HepG2 (cell line): ENCODE results near the gene ASXL3. TPM values are rescaled to one million over a fixed set of nuclear protein-coding genes. Genes with fewer than 3 reads are reported as not detected.

Experiments
- ATAC-seq: fragments of 200-7000 bp; cut with Tn5 transposase; 3 replicates; pipeline ENCODE4 v1.9.1; 2020; ENCODE audit warnings: mild to moderate bottlenecking, moderate library complexity
- BruUV-seq: library from RNA; stranded (reverse); fragments of 400-500 nt; replicated peaks from 2 replicates; lab custom pipeline; 2021; lab: Mats Ljungman, UMichigan
- CTCF ChIA-PET: fragments of 300-600 bp; formaldehyde crosslinking; extraction: SDS; loops from one replicate; lab custom pipeline; 2021; ENCODE audit warnings: low total read pairs, inconsistent platforms, low intra/inter-chr PET ratio; lab: Yijun Ruan, JAX
- POLR2A ChIA-PET: fragments of 350-600 bp; sonication (Branson Sonifier 250); formaldehyde crosslinking; loops from one replicate; lab custom pipeline; 2020; ENCODE audit warnings: antibody characterized with exemption, inconsistent platforms; lab: Yijun Ruan, JAX
- DNase-seq: peaks from one replicate; pipeline ENCODE4 v3.0.0-alpha.2; 2015; ENCODE audit warnings: low spot score
- FAIRE-seq: peaks from 3 replicates; lab custom pipeline; 2011; peaks lifted over from hg19 to GRCh38; lab: Jason Lieb, UNC
- H2AFZ ChIP-seq: one replicate; pipeline ENCODE4 v1.6.1; 2011; ENCODE audit warnings: low read length, inconsistent platforms
- H3K27ac ChIP-seq: fragments of 300-600 bp; 3 replicates; pipeline ENCODE4 v1.8.0; 2011; ENCODE audit warnings: mixed run types, mild to moderate bottlenecking, mixed read lengths, low read length, inconsistent platforms; ENCODE audit not compliant: insufficient read depth; ENCODE audit errors: extremely low read length
- H3K27me3 ChIP-seq, 2 experiments: fragments of 200-600 bp in 1 of 2; 2 replicates in 1 of 2; 3 replicates in 1 of 2; pipeline versions ENCODE4 v1.6.0 to v1.8.0; 2011; ENCODE audit warnings: low read length in 2 of 2, mild to moderate bottlenecking in 2 of 2, moderate library complexity in 2 of 2, inconsistent platforms in 1 of 2; ENCODE audit not compliant: insufficient read depth in 2 of 2, control insufficient read depth in 1 of 2
- H3K36me3 ChIP-seq, 2 experiments: fragments of 200-600 bp in 1 of 2; replicated peaks in 1 of 2; 2 replicates in 1 of 2; 3 replicates in 1 of 2; pipeline versions ENCODE4 v1.5.1 to v1.8.0; 2011; ENCODE audit warnings: low read length in 2 of 2, inconsistent platforms in 1 of 2; ENCODE audit not compliant: insufficient read depth in 2 of 2, control insufficient read depth in 1 of 2
- H3K4me1 ChIP-seq: 2 replicates; pipeline ENCODE4 v1.5.1; 2012; ENCODE audit warnings: low read length, inconsistent platforms; ENCODE audit not compliant: insufficient read depth
- H3K4me2 ChIP-seq: 2 replicates; pipeline ENCODE4 v1.6.0; 2011; ENCODE audit warnings: low read depth, low read length, inconsistent platforms
- H3K4me3 ChIP-seq, 3 experiments: fragments of 200-600 bp in 1 of 3; sonication (generic), shearing (Covaris generic) in 1 of 3; replicated peaks in 1 of 3; 2 replicates each; pipeline ENCODE4 v1.5.1; 2011 to 2016; ENCODE audit warnings: low read length in 3 of 3, inconsistent platforms in 2 of 3, low read depth in 2 of 3, mild to moderate bottlenecking in 2 of 3, control low read depth in 1 of 3, mixed read lengths in 1 of 3; ENCODE audit not compliant: insufficient read depth in 1 of 3
- H3K79me2 ChIP-seq: one replicate; pipeline ENCODE4 v1.6.1; 2011; ENCODE audit warnings: low read length, inconsistent platforms; ENCODE audit not compliant: insufficient read depth
- H3K9ac ChIP-seq: 2 replicates; pipeline ENCODE4 v1.6.0; 2011; ENCODE audit warnings: mild to moderate bottlenecking, low read depth, low read length, inconsistent platforms; ENCODE audit not compliant: insufficient read depth
- H3K9me3 ChIP-seq: 2 replicates; pipeline ENCODE4 v1.5.1; 2012; ENCODE audit warnings: mild to moderate bottlenecking, low read length
- H4K20me1 ChIP-seq: 2 replicates; pipeline ENCODE4 v1.6.0; 2011; ENCODE audit warnings: inconsistent platforms, mild to moderate bottlenecking, low read length, moderate library complexity; ENCODE audit not compliant: insufficient read depth
- CHCHD3 ChIP-seq: sonication (generic); formaldehyde crosslinking; IDR thresholded peaks from 2 replicates; pipeline ENCODE4 v1.8.0; 2022; ENCODE audit warnings: mild to moderate bottlenecking, missing genetic modification reagents, moderate library complexity
- CREB1 ChIP-seq, 2 experiments: fragments of 450-650 bp in 1 of 2; IDR thresholded peaks; 2 replicates each; pipeline ENCODE4 v1.6.1; 2016 to 2017; ENCODE audit warnings: control low read depth in 1 of 2, mild to moderate bottlenecking in 1 of 2, missing compliant biosample characterization in 1 of 2, missing genetic modification characterization in 1 of 2
- ESRRA ChIP-seq: sonication (generic); formaldehyde crosslinking; IDR thresholded peaks from 2 replicates; pipeline ENCODE4 v1.5.1; 2020; ENCODE audit warnings: mild to moderate bottlenecking, low read depth, missing genetic modification reagents
- HDAC1 ChIP-seq: sonication (generic); formaldehyde crosslinking; IDR thresholded peaks from 2 replicates; pipeline ENCODE4 v1.5.1; 2020; ENCODE audit warnings: mild to moderate bottlenecking, missing genetic modification reagents
- IRF1 ChIP-seq: sonication (generic); formaldehyde crosslinking; IDR thresholded peaks from 2 replicates; pipeline ENCODE4 v1.4.0; 2020; ENCODE audit warnings: low read depth, mild to moderate bottlenecking, missing genetic modification reagents
- KDM4B ChIP-seq: sonication (generic); formaldehyde crosslinking; IDR thresholded peaks from 2 replicates; pipeline ENCODE4 v1.4.0; 2020; ENCODE audit warnings: missing genetic modification reagents
- NKX3-1 ChIP-seq: sonication (generic); formaldehyde crosslinking; IDR thresholded peaks from 2 replicates; pipeline ENCODE4 v1.5.0; 2020; ENCODE audit warnings: missing genetic modification reagents
- PRDM4 ChIP-seq: sonication (generic); formaldehyde crosslinking; IDR thresholded peaks from 2 replicates; pipeline ENCODE4 v1.9.0; 2021; ENCODE audit warnings: missing genetic modification reagents, borderline replicate concordance
- SNAPC5 ChIP-seq: sonication (generic); formaldehyde crosslinking; IDR thresholded peaks from 2 replicates; pipeline ENCODE4 v1.8.1; 2023; ENCODE audit warnings: mild to moderate bottlenecking, missing genetic modification reagents, borderline replicate concordance
- THYN1 ChIP-seq: sonication (generic); formaldehyde crosslinking; IDR thresholded peaks from 2 replicates; pipeline ENCODE4 v1.8.1; 2023; ENCODE audit warnings: low read depth, mild to moderate bottlenecking, moderate library complexity, missing genetic modification reagents, borderline replicate concordance
- ZC3H13 ChIP-seq: sonication (generic); formaldehyde crosslinking; IDR thresholded peaks from 2 replicates; pipeline ENCODE4 v1.8.1; 2023; ENCODE audit warnings: mild to moderate bottlenecking, missing genetic modification reagents, moderate library complexity
- ZNF101 ChIP-seq: sonication (generic); formaldehyde crosslinking; IDR thresholded peaks from 2 replicates; pipeline ENCODE4 v1.4.0; 2020; ENCODE audit warnings: mild to moderate bottlenecking, low read depth, missing genetic modification reagents, borderline replicate concordance
- ZNF296 ChIP-seq: sonication (generic); formaldehyde crosslinking; conservative IDR thresholded peaks from 2 replicates; pipeline ENCODE4 v1.5.0; 2020; ENCODE audit warnings: mild to moderate bottlenecking, missing genetic modification reagents
- ZNF646 ChIP-seq: sonication (generic); formaldehyde crosslinking; IDR thresholded peaks from 2 replicates; pipeline ENCODE4 v1.9.0; 2021; ENCODE audit warnings: mild to moderate bottlenecking, missing genetic modification reagents
- ZNF749 ChIP-seq: sonication (generic); formaldehyde crosslinking; IDR thresholded peaks from 2 replicates; pipeline ENCODE4 v1.8.0; 2022; ENCODE audit warnings: mild to moderate bottlenecking, missing genetic modification reagents, moderate library complexity, borderline replicate concordance
- WGBS: methylation state at CpG from one replicate; pipeline ENCODE4 v1.1.6; 2017; ENCODE audit warnings: low lambda C conversion rate; 5-methylcytosine and 5-hydroxymethylcytosine counted together
- in situ Hi-C: cut with HindIII; loops from 2 replicates; pipeline ENCODE4 v1.10.0; 2017; ENCODE audit warnings: low pct_unique_long_range_greater_than_20kb; ENCODE audit not compliant: extremely low pct_ligation_motif_present
- intact Hi-C: fragments of 100-400 bp; cut with micrococcal nuclease; formaldehyde crosslinking; loops from one replicate; pipeline ENCODE4 v1.10.0; 2022; ENCODE audit not compliant: unreplicated experiment
- polyA plus RNA-seq, 8 experiments: library from polyadenylated mRNA; depleted of rRNA in 3 of 8; stranded (reverse) in 7 of 8; unstranded in 1 of 8; fragments of >200 nt; fragmentation: Illumina TruSeq in 4 of 8; extraction: Trizol in 4 of 8; gene quantifications; 2 replicates each; pipeline versions ENCODE4 v1.2.1 to v1.2.3, GENCODE V29; 2011 to 2016; ENCODE audit warnings: low read depth in 4 of 8, missing spikeins in 1 of 8, mixed read lengths in 1 of 8; ENCODE audit not compliant: insufficient read depth in 1 of 8
- total RNA-seq, 5 experiments: library from RNA; depleted of rRNA; stranded (reverse); fragments of >200 nt; fragmentation: Illumina TruSeq; extraction: Trizol; gene quantifications; 2 replicates each; pipeline ENCODE4 v1.2.3, GENCODE V29; 2016; ENCODE audit warnings: low read depth in 1 of 5

Gene ASXL3
- total and polyA plus RNA-seq, 2 of the 13 experiments (the other 11 are each of a cell fraction or from before 2014, with no cell fraction given), result not detected

- Histone ChIP-seq H3K4me3 (no peak overlapping the region), H3K9me3 (no peaks in the 10 kb centered on the region), H3K27ac (no peak overlapping the region), H3K9ac (no peak overlapping the region), H3K36me3 (no peaks in the 10 kb centered on the region), H4K20me1 (no peaks in the 10 kb centered on the region), H3K79me2 (no peaks in the 10 kb centered on the region), H3K4me2 (no peak overlapping the region), H3K4me1 (no peaks in the 10 kb centered on the region), H2AFZ (no peak overlapping the region), H3K27me3 (no peaks in the 10 kb centered on the region)
- no TSS peak for BruUV-seq
- in situ Hi-C loops, result no loop called here
- CTCF ChIA-PET, result no interaction called here
- ATAC-seq (no peak), FAIRE-seq (no peak), DNase-seq (no peak)
- WGBS, result 2% methylated on average over 2 of the region's 2 CpGs
- POLR2A ChIA-PET, result no interaction called here
- intact Hi-C loops, result no loop called here
- TF ChIP-seq CHCHD3 (CRISPR knock-in tag) (no peak), ZNF646 (CRISPR knock-in tag) (no peak), ZNF749 (CRISPR knock-in tag) (no peak), SNAPC5 (no peak), PRDM4 (CRISPR knock-in tag) (no peak), ZC3H13 (CRISPR knock-in tag) (no peak), ZNF296 (no peak), ESRRA (no peak), ZNF101 (CRISPR knock-in tag) (no peak), KDM4B (CRISPR knock-in tag) (no peak), IRF1 (CRISPR knock-in tag) (no peak), HDAC1 (CRISPR knock-in tag) (no peak), NKX3-1 (no peak), THYN1 (CRISPR knock-in tag) (no peak), CREB1 (IDR thresholded peaks at IDR 0.05) (no peak), CREB1 (CRISPR knock-in tag; IDR thresholded peaks at IDR 0.05) (no peak)
Observed at GRCh38 chr18:33710269-33710668, 132.2 kb downstream of the ASXL3 start.
